Tibial nerve (tissue), 4 donors: ENCODE data around the gene ZCCHC7. TPM values are rescaled to one million over a fixed set of nuclear protein-coding genes. Genes with fewer than 3 reads are reported as not detected.

ENCODE experiments used
- DNase-seq, 2 donors: peaks; one replicate each; pipeline ENCODE4 v3.0.0-alpha.2; 2019; ENCODE audit warnings: low spot score in 2 of 2
- H3K27ac ChIP-seq, 4 donors: fragments of 200-600 bp; sonication (generic) in 3 of 4; one replicate each; pipeline ENCODE4 v1.5.1; 2017 to 2019; ENCODE audit warnings: mild to moderate bottlenecking in 1 of 4
- H3K27me3 ChIP-seq, 2 donors: fragments of 200-600 bp; sonication (generic) in 1 of 2; one replicate each; pipeline versions ENCODE4 v1.5.1 to v1.6.0; 2017 to 2019
- H3K36me3 ChIP-seq, 3 donors: fragments of 200-600 bp; sonication (generic); one replicate each; pipeline ENCODE4 v1.5.1; 2018 to 2019
- H3K4me1 ChIP-seq, 4 donors: fragments of 200-600 bp; sonication (generic) in 3 of 4; one replicate each; pipeline ENCODE4 v1.5.1; 2017 to 2019
- H3K4me3 ChIP-seq, 4 donors: fragments of 200-600 bp; sonication (generic) in 3 of 4; one replicate each; pipeline ENCODE4 v1.5.1; 2017 to 2019; ENCODE audit warnings: mild to moderate bottlenecking in 1 of 4, moderate library complexity in 1 of 4
- H3K9me3 ChIP-seq, 4 donors: fragments of 200-600 bp; sonication (generic) in 3 of 4; one replicate each; pipeline ENCODE4 v1.5.1; 2017 to 2019
- CTCF ChIP-seq, 5 experiments: fragments of 200-600 bp in 3 of 5; fragments of 450-650 bp in 2 of 5; sonication (generic) in 3 of 5; IDR thresholded peaks; one replicate each; pipeline ENCODE4 v1.5.1; 2016 to 2019; ENCODE audit warnings: antibody characterized with exemption in 5 of 5, mild to moderate bottlenecking in 3 of 5, moderate library complexity in 2 of 5
- EP300 ChIP-seq, 2 donors: sonication (generic); formaldehyde crosslinking; IDR thresholded peaks; one replicate each; pipeline ENCODE4 v1.6.1; 2017; ENCODE audit warnings: antibody characterized with exemption in 2 of 2, mild to moderate bottlenecking in 1 of 2
- POLR2A ChIP-seq, 2 donors: fragments of 450-650 bp; IDR thresholded peaks; one replicate each; pipeline ENCODE4 v1.6.1; 2017; ENCODE audit warnings: antibody characterized with exemption in 2 of 2, mild to moderate bottlenecking in 2 of 2, moderate library complexity in 2 of 2
- WGBS, 2 donors: methylation state at CpG; one replicate each; pipeline ENCODE4 v1.1.5; 2018; 5-methylcytosine and 5-hydroxymethylcytosine counted together
- total RNA-seq, 4 donors: library from RNA; depleted of rRNA; stranded (reverse); fragments of >200 nt; gene quantifications; one replicate each; pipeline ENCODE4 v1.1.0, GENCODE V29; 2016

Gene ZCCHC7
- total RNA-seq, 4 donors from 2014 or later: 11.8 to 24.7 (median 18.3) TPM

- Histone ChIP-seq H3K4me1 (peaks cover 0 to 13% (median 0%) of the 10 kb centered on the region in 4 donors), H3K9me3 (no peaks in the 10 kb centered on the region), H3K36me3 (no peaks in the 10 kb centered on the region), H3K27ac (no peak overlapping the region), H3K27me3 (no peaks in the 10 kb centered on the region), H3K4me3 (no peak overlapping the region)
- TF ChIP-seq CTCF (IDR thresholded peaks at IDR 0.05): no peak
- no peak for TF ChIP-seq POLR2A (IDR thresholded peaks at IDR 0.05)
- no peak for TF ChIP-seq EP300 (IDR thresholded peaks at IDR 0.05)
- DNase-seq: no peak
Measured at GRCh38 chr9:37328556-37329227, 208.3 kb downstream of the ZCCHC7 start.

GRCh38 chr9:37329576-37329975 is 209.2 kb downstream of the ZCCHC7 start:
- H3K27ac ChIP-seq: no peak overlapping the region
- WGBS, 2 donors: 71 to 83% methylated on average over 2 of the region's 2 CpGs
- no peak overlapping the region for H3K4me3 ChIP-seq
- H3K4me1 ChIP-seq: peaks cover 0 to 8% (median 0%) of the 10 kb centered on the region in 4 donors
- H3K27me3 ChIP-seq: no peaks in the 10 kb centered on the region
- no peak for DNase-seq
- H3K9me3 ChIP-seq: no peaks in the 10 kb centered on the region
- TF ChIP-seq CTCF (IDR thresholded peaks at IDR 0.05) (peak in 2 of 5 experiments; percentile 23 to 26), EP300 (IDR thresholded peaks at IDR 0.05) (no peak), POLR2A (IDR thresholded peaks at IDR 0.05) (no peak)
- no peaks in the 10 kb centered on the region for H3K36me3 ChIP-seq

- no peaks in the 10 kb centered on the region for H3K4me1 ChIP-seq
- 97 to 98% methylated on average over 1 of the region's 1 CpG for WGBS, 2 donors
- no peak for TF ChIP-seq CTCF (IDR thresholded peaks at IDR 0.05)
- no peak for TF ChIP-seq EP300 (IDR thresholded peaks at IDR 0.05)
- TF ChIP-seq POLR2A (IDR thresholded peaks at IDR 0.05): no peak
- DNase-seq: no peak
- H3K9me3 ChIP-seq: no peaks in the 10 kb centered on the region
- H3K27ac ChIP-seq: no peak overlapping the region
- H3K36me3 ChIP-seq: no peaks in the 10 kb centered on the region
- H3K27me3 ChIP-seq: no peaks in the 10 kb centered on the region
- H3K4me3 ChIP-seq: no peak overlapping the region
Measured at GRCh38 chr9:37331871-37332270, 211.5 kb downstream of the ZCCHC7 start.

- Histone ChIP-seq H3K4me3 (no peak overlapping the region), H3K36me3 (no peaks in the 10 kb centered on the region)
Measured at GRCh38 chr9:37332578-37332977, 212.2 kb downstream of the ZCCHC7 start.

More at GRCh38 chr9:37332578-37332977, 212.2 kb downstream of the ZCCHC7 start:
- no peaks in the 10 kb centered on the region for H3K9me3 ChIP-seq
- no peak overlapping the region for H3K27ac ChIP-seq
- no peak for TF ChIP-seq CTCF (IDR thresholded peaks at IDR 0.05)
- no peak for TF ChIP-seq EP300 (IDR thresholded peaks at IDR 0.05)
- TF ChIP-seq POLR2A (IDR thresholded peaks at IDR 0.05): no peak
- H3K4me1 ChIP-seq: no peaks in the 10 kb centered on the region
- DNase-seq: no peak
- no peaks in the 10 kb centered on the region for H3K27me3 ChIP-seq
